SH-SY5Y (cell line): ENCODE measurements around the gene ACER1.

Experiments
- GATA2 ChIP-seq: IDR thresholded peaks from 2 replicates; pipeline ENCODE4 v1.6.1; 2011; ENCODE audit warnings: mild to moderate bottlenecking, low read depth, low read length
- GATA3 ChIP-seq: IDR thresholded peaks from 2 replicates; pipeline ENCODE4 v1.6.1; 2011; ENCODE audit warnings: low read depth, mild to moderate bottlenecking, low read length, moderate library complexity

GRCh38 chr19:6278740-6279619 is 54.4 kb downstream of the ACER1 start:
- TF ChIP-seq GATA2 (no peak), GATA3 (no peak)
